Colonic mucosa (tissue), 4 donors: Measurements from ENCODE around the gene CHCHD3. TPM values are rescaled to one million over a fixed set of nuclear protein-coding genes. Genes with fewer than 3 reads are reported as not detected.

Experiments used
- DNase-seq: peaks from one replicate; pipeline ENCODE4 v3.0.0-alpha.2; 2020
- H3K27ac ChIP-seq: fragments of 200-600 bp; one replicate; pipeline ENCODE4 v1.8.0; 2021
- H3K27me3 ChIP-seq: fragments of 200-600 bp; one replicate; pipeline ENCODE4 v1.8.0; 2021
- H3K36me3 ChIP-seq: fragments of 200-600 bp; one replicate; pipeline ENCODE4 v1.8.0; 2021
- H3K4me1 ChIP-seq: fragments of 200-600 bp; one replicate; pipeline ENCODE4 v1.8.0; 2021; ENCODE audit warnings: mild to moderate bottlenecking
- H3K4me3 ChIP-seq: fragments of 200-600 bp; one replicate; pipeline ENCODE4 v1.8.0; 2021
- H3K9ac ChIP-seq, 2 donors: one replicate each; pipeline ENCODE4 v1.7.0; 2013; ENCODE audit warnings: control low read depth in 2 of 2, low read depth in 2 of 2, low read length in 2 of 2
- H3K9me3 ChIP-seq: fragments of 200-600 bp; one replicate; pipeline ENCODE4 v1.8.0; 2021
- CTCF ChIP-seq: fragments of 200-600 bp; IDR thresholded peaks from one replicate; pipeline ENCODE4 v1.8.0; 2022; ENCODE audit warnings: antibody characterized with exemption, mild to moderate bottlenecking
- intact Hi-C: fragments of 100-400 bp; cut with DNase I; formaldehyde crosslinking; loops from one replicate; pipeline ENCODE4 v1.14.1; 2022
- total RNA-seq, 2 donors: library from RNA; stranded (reverse); fragmentation: NEBNext Ultra II Directional in 1 of 2; extraction: Animal tissue kit (Norgen Biotek cat#: 25700) in 1 of 2; gene quantifications; one replicate each; pipeline ENCODE4 v1.2.1, GENCODE V29; 2021
- donor health status: healthy.
- donor health status: DM: no; HTN: no; CAD: no.
- donor health status: DM: no; HTN: no; CAD: no.

The CHCHD3 gene
- total RNA-seq, 2 donors from 2014 or later: 81.5 to 112 TPM

- Histone ChIP-seq H3K27ac (no peak overlapping the region), H3K36me3 (no peaks in the 10 kb centered on the region), H3K27me3 (no peaks in the 10 kb centered on the region), H3K4me1 (no peaks in the 10 kb centered on the region), H3K4me3 (no peak overlapping the region), H3K9me3 (no peaks in the 10 kb centered on the region), H3K9ac (no peak overlapping the region)
- no peak for DNase-seq
- no peak for TF ChIP-seq CTCF
- intact Hi-C loops: no loop called here
Measured at GRCh38 chr7:132760244-132760623, 321.7 kb downstream of the CHCHD3 start.

GRCh38 chr7:132759482-132760243 lies 322.2 kb downstream of the CHCHD3 start:
- no peak for DNase-seq
- Histone ChIP-seq H3K9ac (no peak overlapping the region), H3K36me3 (no peaks in the 10 kb centered on the region), H3K4me3 (no peak overlapping the region), H3K27me3 (no peaks in the 10 kb centered on the region), H3K4me1 (no peaks in the 10 kb centered on the region), H3K9me3 (no peaks in the 10 kb centered on the region), H3K27ac (no peak overlapping the region)
- no peak for TF ChIP-seq CTCF
- intact Hi-C loops: no loop called here

GRCh38 chr7:132758986-132759385 lies 322.9 kb downstream of the CHCHD3 start:
- Histone ChIP-seq H3K4me3 (no peak overlapping the region), H3K9me3 (no peaks in the 10 kb centered on the region), H3K9ac (no peak overlapping the region), H3K36me3 (no peaks in the 10 kb centered on the region), H3K27ac (no peak overlapping the region), H3K27me3 (no peaks in the 10 kb centered on the region), H3K4me1 (no peaks in the 10 kb centered on the region)
- intact Hi-C loops: no loop called here
- TF ChIP-seq CTCF: no peak
- no peak for DNase-seq

GRCh38 chr7:132757783-132758182 lies 324.1 kb downstream of the CHCHD3 start:
- DNase-seq: no peak
- intact Hi-C loops: no loop called here
- no peak for TF ChIP-seq CTCF
- H3K4me3 ChIP-seq: no peak overlapping the region
- no peaks in the 10 kb centered on the region for H3K4me1 ChIP-seq
- H3K27me3 ChIP-seq: no peaks in the 10 kb centered on the region
- H3K9me3 ChIP-seq: no peaks in the 10 kb centered on the region
- no peaks in the 10 kb centered on the region for H3K36me3 ChIP-seq
- no peak overlapping the region for H3K9ac ChIP-seq
- H3K27ac ChIP-seq: no peak overlapping the region

- Histone ChIP-seq H3K4me1 (no peaks in the 10 kb centered on the region), H3K9ac (no peak overlapping the region), H3K4me3 (no peak overlapping the region), H3K27me3 (no peaks in the 10 kb centered on the region), H3K36me3 (no peaks in the 10 kb centered on the region), H3K27ac (no peak overlapping the region), H3K9me3 (no peaks in the 10 kb centered on the region)
- no peak for TF ChIP-seq CTCF
- intact Hi-C loops: no loop called here
- DNase-seq: no peak
Measured at GRCh38 chr7:132756484-132756990, 325.4 kb downstream of the CHCHD3 start.
